Hematopoietic multipotent progenitor cell treated with erythropoietin and hydrocortisone succinate and interleukin-3 and kit ligand, for 17 days (in vitro differentiated cells): ENCODE data around the gene TENT5A.
"Not testable (repeated sequence)": the region's sequence is repeated elsewhere in the genome, so short reads cannot be mapped to it uniquely, and the experiment has no call there.

ENCODE experiments used
- DNase-seq: peaks from one replicate; pipeline ENCODE4 v3.0.0-alpha.2; 2015; ENCODE audit warnings: low spot score

TENT5A gene

GRCh38 chr6:81752084-81752920 lies at the start of gene TENT5A:
Gene TENT5A, minus strand, starts transcription at chr6:81752681. Its CDS starts 540 bp downstream, at chr6:81752141.
- peak; percentile 78 for DNase-seq

GRCh38 chr6:81801489-81801888 lies 49.0 kb upstream of the TENT5A start:
- DNase-seq: no peak

GRCh38 chr6:81800666-81801065 lies 48.2 kb upstream of the TENT5A start:
- DNase-seq: no peak

- no peak for DNase-seq
These were observed 46.8 kb upstream of the TENT5A start for GRCh38 chr6:81799323-81799722.

- DNase-seq: no peak
These were observed 45.1 kb upstream of the TENT5A start for GRCh38 chr6:81797591-81797990.

- DNase-seq: no peak
These were observed 43.4 kb upstream of the TENT5A start for GRCh38 chr6:81795890-81796289.

GRCh38 chr6:81793821-81794475 lies 41.5 kb upstream of the TENT5A start:
- no peak for DNase-seq

GRCh38 chr6:81792826-81793225 lies 40.3 kb upstream of the TENT5A start:
- no peak for DNase-seq

- no peak for DNase-seq
These were observed 39.3 kb upstream of the TENT5A start for GRCh38 chr6:81791756-81792155.

GRCh38 chr6:81790034-81790433 lies 37.6 kb upstream of the TENT5A start:
- DNase-seq: no peak

- no peak for DNase-seq
These were observed 36.8 kb upstream of the TENT5A start for GRCh38 chr6:81789291-81789690.

- DNase-seq: no peak
These were observed 36.3 kb upstream of the TENT5A start for GRCh38 chr6:81788748-81789147.

GRCh38 chr6:81787313-81788068 lies 35.0 kb upstream of the TENT5A start:
- DNase-seq: no peak

GRCh38 chr6:81786150-81786549 lies 33.7 kb upstream of the TENT5A start:
- DNase-seq: no peak

GRCh38 chr6:81785377-81785776 lies 32.9 kb upstream of the TENT5A start:
- no peak for DNase-seq

GRCh38 chr6:81783893-81784292 lies 31.4 kb upstream of the TENT5A start:
- no peak for DNase-seq

GRCh38 chr6:81781624-81782023 lies 29.1 kb upstream of the TENT5A start:
- no peak for DNase-seq

- DNase-seq: no peak
These were observed 25.2 kb upstream of the TENT5A start for GRCh38 chr6:81777586-81778268.

GRCh38 chr6:81776219-81776618 lies 23.7 kb upstream of the TENT5A start:
- DNase-seq: not testable (repeated sequence)

GRCh38 chr6:81774542-81774941 lies 22.1 kb upstream of the TENT5A start:
- DNase-seq: no peak

- no peak for DNase-seq
These were observed 21.4 kb upstream of the TENT5A start for GRCh38 chr6:81773887-81774286.

GRCh38 chr6:81772741-81773140 lies 20.3 kb upstream of the TENT5A start:
- no peak for DNase-seq
